Psoas muscle (tissue), 8 donors: ENCODE data around the gene IQSEC3. TPM values are rescaled to one million over a fixed set of nuclear protein-coding genes. Genes with fewer than 3 reads are reported as not detected.
A peak's percentile ranks its signal among the peaks of the same experiment; 100 is the strongest.
"Not testable (repeated sequence)": the region's sequence is repeated elsewhere in the genome, so short reads cannot be mapped to it uniquely, and the experiment has no call there.

ENCODE experiments used
- ATAC-seq, 4 donors: fragments of 200-7000 bp; cut with Tn5 transposase; one replicate each; pipeline ENCODE4 v1.9.1; 2020; ENCODE audit warnings: moderate library complexity in 3 of 4, mild to moderate bottlenecking in 2 of 4
- DNase-seq, 2 donors: peaks; one replicate each; pipeline ENCODE4 v3.0.0-alpha.2; 2020
- H3K27ac ChIP-seq: fragments of 200-600 bp; one replicate; pipeline ENCODE4 v1.8.0; 2022
- H3K27me3 ChIP-seq, 3 donors: fragments of 200-600 bp in 1 of 3; one replicate each; pipeline versions ENCODE4 v1.6.1 to v1.8.0; 2013 to 2022; ENCODE audit warnings: low read length in 2 of 3, mild to moderate bottlenecking in 2 of 3, moderate library complexity in 1 of 3; ENCODE audit not compliant: insufficient read depth in 3 of 3
- H3K36me3 ChIP-seq, 2 donors: fragments of 200-600 bp in 1 of 2; one replicate each; pipeline versions ENCODE4 v1.6.1 to v1.8.0; 2013 to 2022; ENCODE audit warnings: low read depth in 1 of 2, mild to moderate bottlenecking in 1 of 2, moderate library complexity in 1 of 2; ENCODE audit not compliant: insufficient read depth in 1 of 2
- H3K4me1 ChIP-seq: fragments of 200-600 bp; one replicate; pipeline ENCODE4 v1.8.0; 2022
- H3K4me3 ChIP-seq: fragments of 200-600 bp; one replicate; pipeline ENCODE4 v1.8.0; 2022; ENCODE audit warnings: mild to moderate bottlenecking
- H3K9me3 ChIP-seq: fragments of 200-600 bp; one replicate; pipeline ENCODE4 v1.8.0; 2022
- CTCF ChIP-seq: fragments of 200-600 bp; IDR thresholded peaks from one replicate; pipeline ENCODE4 v1.8.0; 2022; ENCODE audit warnings: antibody characterized with exemption
- WGBS, 3 donors: extraction: QIAGEN DNeasy Blood & Tissue Kit; methylation state at CpG; one replicate each; pipeline versions ENCODE4 v1.1.6 to v1.1.7; 2013; 5-methylcytosine and 5-hydroxymethylcytosine counted together
- intact Hi-C, 2 donors: fragments of 100-400 bp; cut with DNase I; formaldehyde crosslinking; loops; one replicate each; pipeline versions ENCODE4 v1.11.0 to v1.14.2; 2022
- polyA plus RNA-seq, 3 donors: library from polyadenylated mRNA; stranded (reverse); fragments of 200-250 nt; gene quantifications; one replicate each; pipeline ENCODE4 v1.2.3, GENCODE V29; 2013
- total RNA-seq, 4 donors: library from RNA; stranded (reverse); fragmentation: NEBNext Ultra II Directional in 2 of 4; extraction: Animal tissue kit (Norgen Biotek cat#: 25700) in 2 of 4; gene quantifications; one replicate each; pipeline versions ENCODE4 v1.2.1 to v1.2.4, GENCODE V29; 2021 to 2023
- donor health status: healthy with polysubstance abuse.
- donor health status: DM: no; HTN: no; CAD: no; lungs with moderate emphysema.
- donor health status: Bipolar disorder and iron deficiency.
- donor health status: healthy.
- donor health status: DM: yes; HTN: yes; CAD: no.
- donor health status: DM: no; HTN: no; CAD: no.
- donor health status: DM: no; HTN: no; CAD: no.
- donor health status: DM: yes; HTN: yes; CAD: no.

IQSEC3 gene
- total and polyA plus RNA-seq, 7 donors, result 0.23 to 1.8 (median 0.58) TPM

DNA sequence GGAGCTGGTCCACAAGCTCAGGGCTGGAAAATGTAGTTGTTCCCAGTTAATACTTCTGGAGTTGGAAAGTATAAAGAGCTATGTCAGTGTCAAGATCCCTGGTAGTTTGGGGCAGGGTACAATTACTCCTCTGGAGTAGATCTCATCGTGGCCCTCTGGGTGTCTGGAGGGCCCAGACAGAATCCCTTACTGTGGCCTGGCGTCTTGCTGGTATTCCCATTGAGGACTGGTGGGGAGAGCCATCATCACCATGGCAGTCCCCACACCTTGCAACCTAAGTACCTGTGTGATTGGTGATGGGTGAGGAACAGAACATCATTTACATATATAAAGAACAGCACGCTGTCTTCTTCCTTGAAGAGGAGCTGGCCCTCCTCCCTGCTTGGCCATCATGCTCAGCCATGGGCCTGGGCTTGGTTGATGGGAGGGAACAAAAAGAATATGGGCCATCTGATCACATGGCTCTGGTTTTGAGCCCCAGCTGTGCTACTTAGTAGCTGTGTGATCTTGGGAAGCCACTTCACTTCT is 18.8 kb upstream of the IQSEC3 start:
- 55 to 60% (median 55%) methylated on average over 3 of the region's 3 CpGs for WGBS, 3 donors
- ATAC-seq, DNase-seq, H3K9me3 ChIP-seq, intact Hi-C loops, H3K4me3 ChIP-seq, H3K4me1 ChIP-seq, H3K36me3 ChIP-seq, H3K27ac ChIP-seq: not testable (repeated sequence)
- H3K27me3 ChIP-seq, result peaks cover 0 to 27% (median 0%) of the 10 kb centered on the region in 3 donors

- H3K27me3 ChIP-seq, result peaks cover 0 to 40% (median 0%) of the 10 kb centered on the region in 3 donors
- WGBS, 3 donors, result 69 to 77% (median 76%) methylated on average over 5 of the region's 5 CpGs
- H3K9me3 ChIP-seq, DNase-seq, H3K4me1 ChIP-seq, ATAC-seq, H3K4me3 ChIP-seq, H3K36me3 ChIP-seq, intact Hi-C loops, H3K27ac ChIP-seq: not testable (repeated sequence)
These were observed 17.4 kb upstream of the IQSEC3 start for GRCh38 chr12:49149-49548.

GRCh38 chr12:51087-51486 is 15.5 kb upstream of the IQSEC3 start:
- ATAC-seq, H3K4me1 ChIP-seq, H3K9me3 ChIP-seq, H3K4me3 ChIP-seq, DNase-seq, H3K36me3 ChIP-seq, H3K27ac ChIP-seq, intact Hi-C loops: not testable (repeated sequence)
- WGBS, 3 donors, result 62 to 71% (median 65%) methylated on average over 5 of the region's 5 CpGs
- peaks cover 6 to 58% (median 8%) of the 10 kb centered on the region in 3 donors for H3K27me3 ChIP-seq

GRCh38 chr12:51962-52361 is 14.6 kb upstream of the IQSEC3 start:
- H3K4me3 ChIP-seq, H3K36me3 ChIP-seq, intact Hi-C loops, H3K4me1 ChIP-seq, H3K9me3 ChIP-seq, H3K27ac ChIP-seq, ATAC-seq: not testable (repeated sequence)
- peak in 1 of 2 donors; percentile 48 for DNase-seq
- WGBS, 3 donors, result 69 to 72% (median 71%) methylated on average over 6 of the region's 6 CpGs
- H3K27me3 ChIP-seq, result peaks cover 6 to 64% (median 12%) of the 10 kb centered on the region in 3 donors

GRCh38 chr12:52902-53734 is 13.4 kb upstream of the IQSEC3 start:
- H3K4me1 ChIP-seq, H3K4me3 ChIP-seq, H3K9me3 ChIP-seq, intact Hi-C loops, H3K27ac ChIP-seq, H3K36me3 ChIP-seq, ATAC-seq, DNase-seq: not testable (repeated sequence)
- H3K27me3 ChIP-seq, result peaks cover 9 to 75% (median 12%) of the 10 kb centered on the region in 3 donors
- 59 to 65% (median 59%) methylated on average over 4 of the region's 4 CpGs for WGBS, 3 donors

DNA sequence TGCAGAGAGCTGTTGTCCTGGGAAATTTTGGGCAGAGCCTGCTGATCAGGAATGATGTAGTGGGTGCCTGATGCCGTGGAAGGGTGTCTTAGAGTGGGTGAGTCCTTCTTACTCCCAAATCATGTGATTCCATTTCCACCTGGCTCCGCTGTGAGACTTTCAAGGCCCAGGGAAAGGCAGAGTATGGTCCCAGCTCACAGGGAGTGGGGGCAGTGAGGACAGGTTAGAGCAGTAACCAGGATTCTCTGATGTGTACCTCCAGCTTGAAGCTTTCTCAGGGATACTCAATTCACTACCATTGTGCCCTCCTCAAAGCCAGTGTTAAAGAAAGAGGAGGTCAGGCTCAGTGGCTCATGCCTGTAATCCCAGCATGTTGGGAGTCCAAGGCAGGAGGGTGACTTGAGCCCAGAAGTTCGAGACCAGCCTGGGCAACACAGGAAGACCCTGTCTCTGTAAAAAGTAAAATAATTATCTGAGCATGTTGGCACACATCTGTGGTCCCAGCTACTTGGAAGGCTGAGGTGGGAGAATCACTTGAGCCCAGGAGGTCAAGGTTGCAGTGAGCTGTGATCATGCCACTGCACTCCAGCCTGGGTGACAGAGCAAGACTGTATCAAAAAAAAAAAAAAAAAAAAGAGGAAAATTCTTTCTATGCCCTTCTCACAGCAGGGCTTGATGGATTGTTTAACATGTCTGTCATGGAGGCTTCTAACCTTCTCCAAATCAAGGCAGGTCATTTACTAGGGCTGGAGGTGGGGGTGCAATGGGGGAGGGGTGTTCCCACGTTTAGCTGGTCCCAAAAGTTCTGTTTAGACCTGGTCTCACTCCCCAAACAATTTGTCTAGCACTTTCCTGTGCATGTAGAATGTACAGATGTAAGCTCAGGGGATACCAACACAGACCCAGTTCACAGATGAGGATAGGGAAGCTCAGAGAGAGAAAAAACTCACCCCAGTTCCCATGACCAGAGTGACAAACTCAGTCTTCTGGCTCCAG is 12.5 kb upstream of the IQSEC3 start:
- ATAC-seq (no peak), DNase-seq (no peak)
- WGBS, 3 donors, result 34 to 37% (median 36%) methylated on average over 4 of the region's 4 CpGs
- intact Hi-C loops, result no loop called here
- H3K9me3 ChIP-seq, result no peaks in the 10 kb centered on the region
- H3K36me3 ChIP-seq, result no peaks in the 10 kb centered on the region
- H3K27me3 ChIP-seq, result peaks cover 9 to 74% (median 12%) of the 10 kb centered on the region in 3 donors
- no peak overlapping the region for H3K4me3 ChIP-seq
- TF ChIP-seq CTCF, result no peak
- no peak overlapping the region for H3K27ac ChIP-seq
- H3K4me1 ChIP-seq, result no peaks in the 10 kb centered on the region
